GM18526 (cell line): Measurements from ENCODE around the gene GAS6.

Experiments
- POLR2A ChIP-seq: IDR thresholded peaks from 3 replicates; pipeline ENCODE4 v1.6.1; 2011; ENCODE audit not compliant: insufficient read length; ENCODE audit errors: extremely low read depth

GAS6 gene

GRCh38 chr13:113840541-113841352 lies 23.1 kb downstream of the GAS6 start:
- no peak for TF ChIP-seq POLR2A

- TF ChIP-seq POLR2A: no peak
Measured at GRCh38 chr13:113839536-113840204, 24.2 kb downstream of the GAS6 start.

- TF ChIP-seq POLR2A: no peak
Measured at GRCh38 chr13:113838711-113839201, 25.1 kb downstream of the GAS6 start.

- TF ChIP-seq POLR2A: no peak
Measured at GRCh38 chr13:113837560-113838355, 26.1 kb downstream of the GAS6 start.

- no peak for TF ChIP-seq POLR2A
Measured at GRCh38 chr13:113836768-113837559, 26.9 kb downstream of the GAS6 start.

GRCh38 chr13:113835461-113836270 lies 28.2 kb downstream of the GAS6 start:
- no peak for TF ChIP-seq POLR2A

GRCh38 chr13:113834496-113835200 lies 29.2 kb downstream of the GAS6 start:
- TF ChIP-seq POLR2A: no peak

GRCh38 chr13:113833111-113833830 lies 30.6 kb downstream of the GAS6 start:
- TF ChIP-seq POLR2A: no peak

GRCh38 chr13:113832631-113833030 lies 31.2 kb downstream of the GAS6 start:
- no peak for TF ChIP-seq POLR2A

- TF ChIP-seq POLR2A: no peak
Measured at GRCh38 chr13:113832205-113832604, 31.7 kb downstream of the GAS6 start.

GRCh38 chr13:113831061-113831460 lies 32.8 kb downstream of the GAS6 start:
- no peak for TF ChIP-seq POLR2A

GRCh38 chr13:113828282-113828825 lies 35.5 kb downstream of the GAS6 start:
- TF ChIP-seq POLR2A: no peak
